ENCODE results near the gene OXTR. TPM values are rescaled to one million over a fixed set of nuclear protein-coding genes. Genes with fewer than 3 reads are reported as not detected.

The OXTR gene
- total and polyA plus RNA-seq, 12 donors = 0.09 to 1.3 (median 0.31) TPM; not detected in 1

DNA sequence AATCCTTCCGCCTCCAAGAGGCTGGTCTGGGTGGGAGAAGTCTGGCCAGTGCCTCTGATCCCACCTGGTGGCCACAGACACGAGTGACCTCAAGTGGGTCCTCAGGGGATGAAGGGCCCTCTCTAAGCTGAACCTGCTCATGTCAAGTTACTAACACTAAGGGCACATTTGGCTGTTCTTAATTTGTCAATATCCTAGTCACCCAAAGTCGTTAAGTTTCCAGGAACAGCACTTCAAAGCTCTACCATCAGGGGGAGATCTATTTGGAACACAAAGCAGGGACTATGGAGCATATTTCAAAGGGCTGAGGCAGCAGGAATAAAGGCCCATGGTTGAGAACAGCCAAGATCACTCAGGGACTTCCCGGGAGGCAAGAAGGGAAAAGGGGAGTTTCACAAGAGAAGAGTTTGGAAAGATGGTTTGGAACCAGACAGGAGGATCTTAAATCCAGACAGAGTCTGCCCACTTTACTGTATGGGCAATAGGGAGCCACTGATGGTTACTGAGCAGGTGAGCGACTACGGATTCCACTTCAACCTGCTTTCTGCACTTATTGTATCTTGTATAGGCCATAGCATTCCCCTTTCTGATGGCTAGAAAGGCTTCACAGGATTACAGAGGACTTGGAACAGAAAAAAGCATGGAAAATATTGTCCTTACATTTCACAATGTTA, 13.7 kb downstream of the OXTR start:
- intact Hi-C loops (cut with DNase I) = no loop called here
- DNase-seq = no peak
- no peaks in the 10 kb centered on the region for H3K9me3 ChIP-seq (replicated peaks in 1 of 3)

DNA sequence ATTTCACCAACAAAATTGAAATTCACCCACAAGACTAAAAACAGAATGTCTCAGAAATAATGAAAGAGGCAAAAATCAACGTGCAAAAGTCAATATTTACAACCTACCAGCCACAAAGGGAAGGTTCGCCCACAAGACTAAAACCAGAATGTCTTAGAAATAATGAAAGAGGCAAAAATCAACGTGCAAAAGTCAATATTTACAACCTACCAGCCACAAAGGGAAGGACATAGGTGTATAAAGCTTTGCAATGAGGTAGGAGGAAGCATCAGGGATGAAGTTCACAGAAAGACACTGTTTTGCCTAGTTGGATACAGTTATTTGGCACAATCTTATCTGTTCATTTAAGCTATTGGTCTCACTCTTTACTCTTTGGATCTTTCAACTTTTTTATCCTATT, 14.3 kb downstream of the OXTR start:
- Histone ChIP-seq H3K27ac (no peak overlapping the region), H3K9me3 (replicated peaks in 1 of 3) (no peaks in the 10 kb centered on the region), H3K36me3 (replicated peaks in 1 of 2) (no peaks in the 10 kb centered on the region), H3K27me3 (no peaks in the 10 kb centered on the region), H3K4me3 (no peak overlapping the region), H3K4me1 (replicated peaks in 1 of 2) (no peaks in the 10 kb centered on the region)
- intact Hi-C loops (cut with DNase I) = no loop called here
- DNase-seq = no peak
- no peak for TF ChIP-seq POLR2A (IDR thresholded peaks at IDR 0.05)
- TF ChIP-seq, protein P1, sequence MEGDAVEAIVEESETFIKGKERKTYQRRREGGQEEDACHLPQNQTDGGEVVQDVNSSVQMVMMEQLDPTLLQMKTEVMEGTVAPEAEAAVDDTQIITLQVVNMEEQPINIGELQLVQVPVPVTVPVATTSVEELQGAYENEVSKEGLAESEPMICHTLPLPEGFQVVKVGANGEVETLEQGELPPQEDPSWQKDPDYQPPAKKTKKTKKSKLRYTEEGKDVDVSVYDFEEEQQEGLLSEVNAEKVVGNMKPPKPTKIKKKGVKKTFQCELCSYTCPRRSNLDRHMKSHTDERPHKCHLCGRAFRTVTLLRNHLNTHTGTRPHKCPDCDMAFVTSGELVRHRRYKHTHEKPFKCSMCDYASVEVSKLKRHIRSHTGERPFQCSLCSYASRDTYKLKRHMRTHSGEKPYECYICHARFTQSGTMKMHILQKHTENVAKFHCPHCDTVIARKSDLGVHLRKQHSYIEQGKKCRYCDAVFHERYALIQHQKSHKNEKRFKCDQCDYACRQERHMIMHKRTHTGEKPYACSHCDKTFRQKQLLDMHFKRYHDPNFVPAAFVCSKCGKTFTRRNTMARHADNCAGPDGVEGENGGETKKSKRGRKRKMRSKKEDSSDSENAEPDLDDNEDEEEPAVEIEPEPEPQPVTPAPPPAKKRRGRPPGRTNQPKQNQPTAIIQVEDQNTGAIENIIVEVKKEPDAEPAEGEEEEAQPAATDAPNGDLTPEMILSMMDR (IDR thresholded peaks at IDR 0.05) = no peak
- WGBS, 4 donors = 53 to 68% (median 61%) methylated on average over 3 of the region's 3 CpGs

More for the DNA sequence above, 13.7 kb downstream of the OXTR start:
- TF ChIP-seq, protein P1 (IDR thresholded peaks at IDR 0.05) = no peak
- no peak for TF ChIP-seq POLR2A (IDR thresholded peaks at IDR 0.05)
- Histone ChIP-seq H3K27me3 (no peaks in the 10 kb centered on the region), H3K36me3 (replicated peaks in 1 of 2) (no peaks in the 10 kb centered on the region), H3K27ac (no peak overlapping the region), H3K4me3 (no peak overlapping the region), H3K4me1 (replicated peaks in 1 of 2) (no peaks in the 10 kb centered on the region)
- 80 to 82% (median 80%) methylated on average over 6 of the region's 6 CpGs for WGBS, 4 donors

DNA sequence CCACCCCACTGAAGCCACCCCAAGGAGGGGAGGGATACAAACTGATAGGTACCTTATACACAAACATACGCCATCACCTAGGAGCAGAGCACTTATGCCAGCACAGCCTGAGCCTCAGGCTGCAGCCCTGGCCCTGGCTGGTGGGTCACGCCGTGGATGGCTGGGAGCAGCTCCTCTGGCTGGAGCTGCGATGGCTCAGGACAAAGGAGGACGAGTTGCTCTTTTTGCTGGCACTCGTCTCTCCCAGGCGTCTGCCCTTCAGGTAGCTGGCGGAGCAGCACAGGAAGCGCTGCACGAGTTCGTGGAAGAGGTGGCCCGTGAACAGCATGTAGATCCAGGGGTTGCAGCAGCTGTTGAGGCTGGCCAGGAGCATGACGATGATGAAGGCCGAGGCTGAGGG, 16.6 kb downstream of the OXTR start:
- no peaks in the 10 kb centered on the region for H3K27me3 ChIP-seq
- TF ChIP-seq, protein P1 (IDR thresholded peaks at IDR 0.05) = no peak
- no peak for TF ChIP-seq POLR2A (IDR thresholded peaks at IDR 0.05)
- H3K4me1 ChIP-seq (replicated peaks in 1 of 2) = no peaks in the 10 kb centered on the region
- H3K9me3 ChIP-seq (replicated peaks in 1 of 3) = no peaks in the 10 kb centered on the region
- H3K4me3 ChIP-seq = no peak overlapping the region
- H3K27ac ChIP-seq = no peak overlapping the region
- intact Hi-C loops (cut with DNase I) = no loop called here
- no peak for DNase-seq
- no peaks in the 10 kb centered on the region for H3K36me3 ChIP-seq (replicated peaks in 1 of 2)
- 83 to 88% (median 87%) methylated on average over 5 to 14 of the region's 14 CpGs for WGBS, 4 donors

GRCh38 chr3:8749316-8749715, 20.1 kb downstream of the OXTR start:
- no peaks in the 10 kb centered on the region for H3K27me3 ChIP-seq
- no peaks in the 10 kb centered on the region for H3K36me3 ChIP-seq (replicated peaks in 1 of 2)
- WGBS, 4 donors = 61 to 96% (median 92%) methylated on average over 2 to 3 of the region's 3 CpGs
- H3K27ac ChIP-seq = no peak overlapping the region
- intact Hi-C loops (cut with DNase I) = no loop called here
- no peak for DNase-seq
- no peak overlapping the region for H3K4me3 ChIP-seq
- H3K9me3 ChIP-seq (replicated peaks in 1 of 3) = no peaks in the 10 kb centered on the region
- TF ChIP-seq, protein P1 (IDR thresholded peaks at IDR 0.05) = no peak
- no peak for TF ChIP-seq POLR2A (IDR thresholded peaks at IDR 0.05)
- H3K4me1 ChIP-seq (replicated peaks in 1 of 2) = no peaks in the 10 kb centered on the region
